ENCODE measurements around the gene SLC22A7.
"Not testable (repeated sequence)": the region's sequence is repeated elsewhere in the genome, so short reads cannot be mapped to it uniquely, and the experiment has no call there.

GRCh38 chr6:43351951-43352350 lies 53.9 kb downstream of the SLC22A7 start:
- TF ChIP-seq CTCF (IDR thresholded peaks at IDR 0.05; ENCODE audit: control extremely low read depth in 1 of 3, insufficient read depth in 1 of 3, low read depth in 1 of 3, low read length in 3 of 3); MAX (IDR thresholded peaks at IDR 0.05); EP300 (IDR thresholded peaks at IDR 0.05; ENCODE audit: borderline replicate concordance in 1 of 2, low read depth in 2 of 2, low read length in 2 of 2); POLR2A (IDR thresholded peaks at IDR 0.05; ENCODE audit: control extremely low read depth in 1 of 2, low read depth in 2 of 2, low read length in 2 of 2); POLR2AphosphoS5 (IDR thresholded peaks at IDR 0.05; ENCODE audit: low read depth, low read length); TCF12 (IDR thresholded peaks at IDR 0.05; ENCODE audit: low read depth, low read length); SP1 (IDR thresholded peaks at IDR 0.05; ENCODE audit: low read depth, low read length): not testable (repeated sequence)
